ENCODE data around the gene TRA2A. TPM values are rescaled to one million over a fixed set of nuclear protein-coding genes. Genes with fewer than 3 reads are reported as not detected.

Gene TRA2A
- total RNA-seq, 1 donor from 2014 or later = 103 TPM

GRCh38 chr7:23486002-23486773, 45.6 kb downstream of the TRA2A start:
- no peak for DNase-seq
- no peak overlapping the region for H3K4me3 Mint-ChIP-seq
- no peaks in the 10 kb centered on the region for H3K9me3 Mint-ChIP-seq
- peaks cover 10% of the 10 kb centered on the region for H3K27me3 Mint-ChIP-seq
- H3K27ac Mint-ChIP-seq = no peak overlapping the region
- intact Hi-C loops (cut with micrococcal nuclease) = no loop called here
- peaks cover 7% of the 10 kb centered on the region for H3K4me1 Mint-ChIP-seq
- no peaks in the 10 kb centered on the region for H3K36me3 Mint-ChIP-seq (ENCODE audit: low read depth)

- Mint-ChIP-seq H3K4me3 (no peak overlapping the region), H3K36me3 (ENCODE audit: low read depth) (no peaks in the 10 kb centered on the region), H3K4me1 (no peaks in the 10 kb centered on the region), H3K27ac (no peak overlapping the region), H3K9me3 (no peaks in the 10 kb centered on the region), H3K27me3 (peaks cover 23% of the 10 kb centered on the region)
- no peak for DNase-seq
- intact Hi-C loops (cut with micrococcal nuclease) = no loop called here
Measured at GRCh38 chr7:23482686-23483085, 49.1 kb downstream of the TRA2A start.

GRCh38 chr7:23477962-23478866, 53.6 kb downstream of the TRA2A start:
- intact Hi-C loops (cut with micrococcal nuclease) = loop anchor here (10.0 kb wide), 1 partner anchor 1277 kb away; the partner anchor contains the start of gene GSDME
- no peaks in the 10 kb centered on the region for H3K9me3 Mint-ChIP-seq
- H3K27ac Mint-ChIP-seq = no peak overlapping the region
- DNase-seq = no peak
- peaks cover 10% of the 10 kb centered on the region for H3K4me1 Mint-ChIP-seq
- no peaks in the 10 kb centered on the region for H3K36me3 Mint-ChIP-seq (ENCODE audit: low read depth)
- H3K4me3 Mint-ChIP-seq = no peak overlapping the region
- peaks cover 53% of the 10 kb centered on the region for H3K27me3 Mint-ChIP-seq

GRCh38 chr7:23477157-23477499, 54.7 kb downstream of the TRA2A start:
- H3K4me1 Mint-ChIP-seq = peaks cover 12% of the 10 kb centered on the region
- no peaks in the 10 kb centered on the region for H3K36me3 Mint-ChIP-seq (ENCODE audit: low read depth)
- no peak overlapping the region for H3K4me3 Mint-ChIP-seq
- H3K27me3 Mint-ChIP-seq = peaks cover 52% of the 10 kb centered on the region
- intact Hi-C loops (cut with micrococcal nuclease) = loop anchor here (10.0 kb wide), 1 partner anchor 1278 kb away; the partner anchor contains the start of gene GSDME
- H3K9me3 Mint-ChIP-seq = no peaks in the 10 kb centered on the region
- H3K27ac Mint-ChIP-seq = no peak overlapping the region
- no peak for DNase-seq

- intact Hi-C loops (cut with micrococcal nuclease) = loop anchor here (10.0 kb wide), 1 partner anchor 1278 kb away; the partner anchor contains the start of gene GSDME
- no peak for DNase-seq
- H3K4me1 Mint-ChIP-seq = peaks cover 13% of the 10 kb centered on the region
- H3K4me3 Mint-ChIP-seq = no peak overlapping the region
- H3K36me3 Mint-ChIP-seq (ENCODE audit: low read depth) = no peaks in the 10 kb centered on the region
- H3K27me3 Mint-ChIP-seq = peaks cover 55% of the 10 kb centered on the region
- H3K27ac Mint-ChIP-seq = no peak overlapping the region
- no peaks in the 10 kb centered on the region for H3K9me3 Mint-ChIP-seq
Measured at GRCh38 chr7:23476286-23477156, 55.3 kb downstream of the TRA2A start.

GRCh38 chr7:23475576-23475839, 56.3 kb downstream of the TRA2A start:
- no peaks in the 10 kb centered on the region for H3K36me3 Mint-ChIP-seq (ENCODE audit: low read depth)
- intact Hi-C loops (cut with micrococcal nuclease) = loop anchor here (1.0 to 10.0 kb wide), 5 partner anchors 8 to 1279 kb away; partner anchors contain the start of gene GSDME

GRCh38 chr7:23474829-23475575, 56.8 kb downstream of the TRA2A start:
- H3K9me3 Mint-ChIP-seq = no peaks in the 10 kb centered on the region
- H3K4me3 Mint-ChIP-seq = peak overlapping the region; percentile 84
- H3K27me3 Mint-ChIP-seq = peaks cover 58% of the 10 kb centered on the region
- intact Hi-C loops (cut with micrococcal nuclease) = loop anchor here (1.0 to 10.0 kb wide), 8 partner anchors 8 to 1280 kb away; partner anchors contain the start of genes CCDC126, GSDME, NUP42 and TRA2A
- peak overlapping the region; percentile 75 for H3K27ac Mint-ChIP-seq
- no peak for DNase-seq
- peaks cover 25% of the 10 kb centered on the region for H3K4me1 Mint-ChIP-seq
- H3K36me3 Mint-ChIP-seq (ENCODE audit: low read depth) = no peaks in the 10 kb centered on the region

More at GRCh38 chr7:23475576-23475839, 56.3 kb downstream of the TRA2A start:
- Mint-ChIP-seq H3K4me1 (peaks cover 20% of the 10 kb centered on the region), H3K4me3 (no peak overlapping the region), H3K9me3 (no peaks in the 10 kb centered on the region), H3K27me3 (peaks cover 58% of the 10 kb centered on the region), H3K27ac (no peak overlapping the region)
- DNase-seq = no peak

GRCh38 chr7:23474094-23474828, 57.5 kb downstream of the TRA2A start:
- Mint-ChIP-seq H3K9me3 (no peaks in the 10 kb centered on the region), H3K4me3 (peak overlapping the region; percentile 84), H3K27ac (peak overlapping the region; percentile 75), H3K27me3 (peaks cover 60% of the 10 kb centered on the region), H3K4me1 (peaks cover 27% of the 10 kb centered on the region), H3K36me3 (ENCODE audit: low read depth) (no peaks in the 10 kb centered on the region)
- intact Hi-C loops (cut with micrococcal nuclease) = loop anchor here (1.0 to 10.0 kb wide), 7 partner anchors 57 to 1281 kb away; partner anchors contain the start of genes CCDC126, GSDME, NUP42 and TRA2A
- peak; percentile 96 for DNase-seq

GRCh38 chr7:23473844-23474093, 58.0 kb downstream of the TRA2A start:
- intact Hi-C loops (cut with micrococcal nuclease) = loop anchor here (1.0 to 10.0 kb wide), 7 partner anchors 58 to 1281 kb away; partner anchors contain the start of genes CCDC126, GSDME, NUP42 and TRA2A
- H3K36me3 Mint-ChIP-seq (ENCODE audit: low read depth) = no peaks in the 10 kb centered on the region
- H3K9me3 Mint-ChIP-seq = no peaks in the 10 kb centered on the region

GRCh38 chr7:23472956-23473843, 58.6 kb downstream of the TRA2A start:
- H3K27ac Mint-ChIP-seq = peak overlapping the region; percentile 4

More at GRCh38 chr7:23473844-23474093, 58.0 kb downstream of the TRA2A start:
- Mint-ChIP-seq H3K4me3 (peak overlapping the region; percentile 84), H3K4me1 (peaks cover 28% of the 10 kb centered on the region), H3K27ac (no peak overlapping the region), H3K27me3 (peaks cover 58% of the 10 kb centered on the region)
- no peak for DNase-seq

GRCh38 chr7:23472556-23472955, 59.2 kb downstream of the TRA2A start:
- Mint-ChIP-seq H3K27ac (no peak overlapping the region), H3K9me3 (no peaks in the 10 kb centered on the region), H3K4me1 (peaks cover 36% of the 10 kb centered on the region), H3K27me3 (peaks cover 63% of the 10 kb centered on the region), H3K36me3 (ENCODE audit: low read depth) (no peaks in the 10 kb centered on the region), H3K4me3 (no peak overlapping the region)
- intact Hi-C loops (cut with micrococcal nuclease) = loop anchor here (5.0 to 10.0 kb wide), 3 partner anchors 125 to 1282 kb away; partner anchors contain the start of genes CCDC126, GSDME and NUP42
- no peak for DNase-seq

More at GRCh38 chr7:23472956-23473843, 58.6 kb downstream of the TRA2A start:
- intact Hi-C loops (cut with micrococcal nuclease) = loop anchor here (5.0 to 10.0 kb wide), 3 partner anchors 124 to 1282 kb away; partner anchors contain the start of genes CCDC126, GSDME and NUP42
- peak; percentile 66 for DNase-seq
- peak overlapping the region; percentile 84 for H3K4me3 Mint-ChIP-seq
- H3K4me1 Mint-ChIP-seq = peaks cover 30% of the 10 kb centered on the region
- no peaks in the 10 kb centered on the region for H3K36me3 Mint-ChIP-seq (ENCODE audit: low read depth)
- no peaks in the 10 kb centered on the region for H3K9me3 Mint-ChIP-seq
- H3K27me3 Mint-ChIP-seq = peaks cover 57% of the 10 kb centered on the region
